Loucy (cell line): ENCODE results near the gene ZNF57.

Source experiments
- H2AFZ ChIP-seq: fragments of 200-600 bp; sonication (generic); 2 replicates; pipeline ENCODE4 v1.6.0; 2016; ENCODE audit warnings: antibody characterized with exemption, mild to moderate bottlenecking, low read length, moderate library complexity
- H3F3A ChIP-seq: fragments of 200-600 bp; 2 replicates; pipeline ENCODE4 v1.6.0; 2016; ENCODE audit warnings: antibody characterized with exemption, low read depth, mild to moderate bottlenecking
- H3K27me3 ChIP-seq: fragments of 200-600 bp; sonication (generic); 2 replicates; pipeline ENCODE4 v1.6.1; 2014; ENCODE audit warnings: low read length, mild to moderate bottlenecking; ENCODE audit not compliant: insufficient read depth, poor library complexity, severe bottlenecking
- H3K36me3 ChIP-seq: fragments of 200-600 bp; sonication (generic); 2 replicates; pipeline ENCODE4 v1.6.1; 2016; ENCODE audit warnings: low read length; ENCODE audit not compliant: insufficient read depth
- H3K4me1 ChIP-seq: fragments of 200-600 bp; sonication (generic); 2 replicates; pipeline ENCODE4 v1.5.1; 2014; ENCODE audit warnings: low read length, mild to moderate bottlenecking; ENCODE audit not compliant: insufficient read depth, poor library complexity, severe bottlenecking
- H3K4me2 ChIP-seq: fragments of 200-600 bp; sonication (generic); 2 replicates; pipeline ENCODE4 v1.6.0; 2014; ENCODE audit warnings: antibody characterized with exemption, low read length, low read depth, mild to moderate bottlenecking; ENCODE audit not compliant: poor library complexity, severe bottlenecking
- H3K4me3 ChIP-seq: fragments of 200-600 bp; sonication (generic); 2 replicates; pipeline ENCODE4 v1.5.1; 2014; ENCODE audit warnings: low read length, mild to moderate bottlenecking, mixed read lengths; ENCODE audit not compliant: poor library complexity, severe bottlenecking
- H3K79me2 ChIP-seq: fragments of 200-600 bp; sonication (generic); 2 replicates; pipeline ENCODE4 v1.6.1; 2014; ENCODE audit warnings: low read length; ENCODE audit not compliant: insufficient read depth
- H3K9ac ChIP-seq: fragments of 200-600 bp; sonication (generic); 2 replicates; pipeline ENCODE4 v1.6.0; 2014; ENCODE audit warnings: mild to moderate bottlenecking, low read depth, low read length, moderate library complexity; ENCODE audit not compliant: poor library complexity, severe bottlenecking
- H3K9me2 ChIP-seq: fragments of 200-600 bp; sonication (generic); replicated peaks from 2 replicates; pipeline ENCODE4 v1.6.1; 2016; ENCODE audit warnings: low read depth, low read length, mixed read lengths
- H3K9me3 ChIP-seq: fragments of 200-600 bp; sonication (generic); 2 replicates; pipeline ENCODE4 v1.6.1; 2014; ENCODE audit warnings: mild to moderate bottlenecking, antibody characterized with exemption, low read length, low read depth; ENCODE audit not compliant: insufficient read depth
- H4K20me1 ChIP-seq: fragments of 200-600 bp; sonication (generic); 2 replicates; pipeline ENCODE4 v1.6.0; 2014; ENCODE audit warnings: antibody characterized with exemption, low read length, mild to moderate bottlenecking; ENCODE audit not compliant: insufficient read depth, poor library complexity, severe bottlenecking
- CTCF ChIP-seq: fragments of 200-600 bp; sonication (generic); conservative IDR thresholded peaks from 2 replicates; pipeline ENCODE4 v1.5.1; 2014; ENCODE audit warnings: mild to moderate bottlenecking, antibody characterized with exemption, low read length
- EZH2phosphoT487 ChIP-seq: fragments of 200-600 bp; IDR thresholded peaks from 2 replicates; pipeline ENCODE4 v1.6.1; 2018; ENCODE audit warnings: antibody characterized with exemption, mild to moderate bottlenecking, moderate library complexity, borderline replicate concordance

The ZNF57 gene

GRCh38 chr19:2957160-2957559, 56.4 kb downstream of the ZNF57 start:
- Histone ChIP-seq H3K9me2 (no peaks in the 10 kb centered on the region), H3F3A (no peaks in the 10 kb centered on the region), H3K36me3 (no peaks in the 10 kb centered on the region), H3K4me2 (no peak overlapping the region), H3K4me1 (no peaks in the 10 kb centered on the region), H3K4me3 (no peak overlapping the region), H3K79me2 (no peaks in the 10 kb centered on the region), H3K9me3 (no peaks in the 10 kb centered on the region), H3K27me3 (no peaks in the 10 kb centered on the region), H3K9ac (no peak overlapping the region), H2AFZ (no peak overlapping the region), H4K20me1 (no peaks in the 10 kb centered on the region)
- TF ChIP-seq EZH2phosphoT487 (no peak), CTCF (no peak)

DNA sequence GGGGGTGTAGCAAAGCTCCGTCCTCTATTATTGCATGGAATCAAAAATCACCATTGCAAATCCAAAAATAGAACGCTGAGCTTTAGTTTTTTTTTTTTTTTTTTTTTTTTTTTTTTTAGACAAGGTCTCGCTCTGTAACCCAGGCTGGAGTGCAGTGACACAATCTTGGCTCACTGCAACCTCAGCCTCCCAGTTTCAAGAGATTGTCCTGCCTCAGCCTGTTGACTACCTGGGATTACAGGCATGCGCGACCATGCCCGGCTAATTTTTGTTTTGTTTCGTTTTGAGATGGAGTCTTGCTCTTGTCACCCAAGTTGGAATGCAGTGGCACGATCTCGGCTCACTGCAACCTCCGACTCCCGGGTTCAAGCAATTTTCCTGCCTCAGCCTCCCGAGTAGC, 59.4 kb downstream of the ZNF57 start:
- Histone ChIP-seq H3K9me3 (no peaks in the 10 kb centered on the region), H3K9ac (no peak overlapping the region), H3F3A (no peaks in the 10 kb centered on the region), H4K20me1 (no peaks in the 10 kb centered on the region), H3K4me1 (no peaks in the 10 kb centered on the region), H3K4me3 (no peak overlapping the region), H3K4me2 (no peak overlapping the region), H3K27me3 (no peaks in the 10 kb centered on the region), H3K9me2 (no peaks in the 10 kb centered on the region), H2AFZ (no peak overlapping the region), H3K36me3 (no peaks in the 10 kb centered on the region), H3K79me2 (no peaks in the 10 kb centered on the region)
- TF ChIP-seq EZH2phosphoT487 (no peak), CTCF (no peak)

- Histone ChIP-seq H3K9ac (no peak overlapping the region), H2AFZ (no peak overlapping the region), H3K36me3 (no peaks in the 10 kb centered on the region), H3K27me3 (no peaks in the 10 kb centered on the region), H3K4me3 (no peak overlapping the region), H4K20me1 (no peaks in the 10 kb centered on the region), H3F3A (no peaks in the 10 kb centered on the region), H3K9me2 (no peaks in the 10 kb centered on the region), H3K79me2 (no peaks in the 10 kb centered on the region), H3K9me3 (no peaks in the 10 kb centered on the region), H3K4me2 (no peak overlapping the region), H3K4me1 (no peaks in the 10 kb centered on the region)
- TF ChIP-seq CTCF (peak; percentile 82), EZH2phosphoT487 (no peak)
Observed at GRCh38 chr19:2962018-2962670, 61.4 kb downstream of the ZNF57 start.
